Activated CD8-positive, alpha-beta memory T cell treated with anti-CD3 and anti-CD28 coated beads, Interleukin-2, amount 50 U/mL, for 48 hours (primary cell): ENCODE measurements around the gene UBXN1.
"Not testable (repeated sequence)": the region's sequence is repeated elsewhere in the genome, so short reads cannot be mapped to it uniquely, and the experiment has no call there.

Experiments
- DNase-seq: peaks from one replicate; pipeline ENCODE4 v3.0.0-alpha.2; 2020

UBXN1 gene

DNA sequence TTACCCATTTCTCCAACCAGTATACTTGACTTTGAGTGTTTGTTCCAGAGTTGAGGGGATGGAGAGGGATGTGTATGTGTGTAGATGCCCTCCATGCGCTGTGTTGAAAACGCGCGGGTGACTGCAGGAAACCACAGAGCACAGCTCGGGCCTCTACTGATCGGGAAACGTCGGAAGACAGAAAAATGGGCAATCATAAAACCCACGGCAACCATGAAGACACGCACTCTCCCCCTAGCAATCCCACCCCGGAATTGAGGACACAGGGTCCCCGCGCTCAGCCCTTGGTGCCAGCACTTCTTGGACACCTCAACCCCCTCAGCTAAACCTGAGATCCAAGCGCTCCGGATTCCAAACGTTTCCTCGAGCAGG is 7.7 kb downstream of the UBXN1 start:
- DNase-seq: no peak

DNA sequence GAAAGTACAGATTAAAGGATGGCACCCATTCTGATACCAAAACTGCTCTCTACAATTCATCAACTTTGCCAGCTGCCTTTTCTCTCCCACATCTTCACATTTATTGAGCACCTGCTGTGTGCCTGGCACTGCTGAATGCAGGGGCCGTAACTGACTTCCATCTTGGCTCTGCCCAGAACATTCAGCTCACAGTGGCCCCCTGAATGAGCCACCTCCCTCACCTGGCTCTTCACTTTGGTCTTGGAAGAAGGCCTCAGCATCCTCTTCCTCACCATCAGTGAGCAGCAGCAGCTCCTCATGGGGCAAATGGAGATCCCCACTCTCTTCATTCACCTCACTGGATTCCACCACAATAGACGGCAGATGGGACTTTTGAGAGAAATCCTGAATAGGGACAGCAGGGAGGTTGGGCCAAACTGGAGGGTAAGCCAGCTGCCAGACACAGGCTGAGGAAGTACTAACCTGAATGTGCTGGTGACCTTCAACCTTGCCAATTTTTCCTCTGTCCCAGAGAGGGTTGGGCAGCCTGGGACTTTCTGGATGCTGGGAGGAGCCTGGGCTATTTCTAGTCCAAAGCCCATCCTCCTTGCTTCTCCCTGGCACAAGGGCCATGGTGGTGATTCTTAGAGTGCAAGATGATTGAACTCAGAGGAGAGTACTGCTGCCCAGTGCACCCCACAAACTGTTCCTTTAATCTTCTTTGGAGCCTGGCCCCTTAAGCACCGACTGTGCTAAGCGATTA is 9.3 kb downstream of the UBXN1 start:
- DNase-seq: no peak

DNA sequence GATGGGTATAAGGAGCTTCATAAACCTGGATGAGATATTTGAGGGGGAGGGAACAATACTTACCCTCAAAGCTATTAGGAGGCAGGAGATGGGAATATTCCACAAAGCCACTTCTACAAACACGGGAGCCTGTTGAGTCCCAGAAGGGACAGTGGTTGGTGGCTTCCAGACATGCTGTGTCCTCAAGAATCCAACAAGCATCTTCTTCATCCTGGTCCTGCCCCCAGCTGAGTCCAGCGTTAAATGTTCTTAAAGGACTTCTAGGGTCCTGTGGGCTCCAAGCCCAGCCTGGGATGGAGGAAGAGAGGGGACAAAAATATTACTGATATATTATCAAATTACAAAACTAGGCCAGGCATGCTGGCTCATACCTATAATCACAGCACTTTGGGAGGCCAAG is 11.4 kb downstream of the UBXN1 start:
- DNase-seq: no peak

DNA sequence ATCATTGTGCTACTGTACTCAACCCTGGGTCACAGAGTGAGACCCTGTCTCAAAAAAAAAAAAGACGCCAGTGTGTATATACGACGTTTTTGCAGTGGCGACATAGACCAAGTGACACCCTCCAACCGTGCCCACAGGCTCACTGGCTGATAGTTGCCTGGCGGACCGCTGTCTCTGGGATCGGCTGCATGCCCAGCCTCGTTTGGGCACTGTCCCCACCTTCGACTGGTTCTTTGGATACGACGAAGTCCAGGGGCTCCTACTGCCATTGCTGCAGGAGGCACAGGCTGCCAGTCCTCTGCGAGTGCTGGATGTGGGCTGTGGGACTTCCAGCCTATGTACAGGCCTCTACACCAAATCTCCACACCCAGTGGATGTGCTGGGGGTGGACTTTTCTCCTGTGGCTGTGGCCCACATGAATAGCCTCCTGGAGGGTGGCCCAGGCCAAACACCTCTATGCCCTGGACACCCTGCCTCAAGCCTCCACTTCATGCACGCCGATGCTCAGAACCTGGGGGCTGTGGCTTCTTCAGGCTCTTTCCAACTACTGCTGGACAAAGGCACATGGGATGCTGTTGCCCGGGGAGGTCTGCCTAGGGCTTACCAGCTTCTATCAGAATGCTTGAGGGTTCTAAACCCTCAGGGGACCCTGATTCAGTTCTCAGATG is 12.5 kb downstream of the UBXN1 start:
- peak; percentile 75 for DNase-seq

DNA sequence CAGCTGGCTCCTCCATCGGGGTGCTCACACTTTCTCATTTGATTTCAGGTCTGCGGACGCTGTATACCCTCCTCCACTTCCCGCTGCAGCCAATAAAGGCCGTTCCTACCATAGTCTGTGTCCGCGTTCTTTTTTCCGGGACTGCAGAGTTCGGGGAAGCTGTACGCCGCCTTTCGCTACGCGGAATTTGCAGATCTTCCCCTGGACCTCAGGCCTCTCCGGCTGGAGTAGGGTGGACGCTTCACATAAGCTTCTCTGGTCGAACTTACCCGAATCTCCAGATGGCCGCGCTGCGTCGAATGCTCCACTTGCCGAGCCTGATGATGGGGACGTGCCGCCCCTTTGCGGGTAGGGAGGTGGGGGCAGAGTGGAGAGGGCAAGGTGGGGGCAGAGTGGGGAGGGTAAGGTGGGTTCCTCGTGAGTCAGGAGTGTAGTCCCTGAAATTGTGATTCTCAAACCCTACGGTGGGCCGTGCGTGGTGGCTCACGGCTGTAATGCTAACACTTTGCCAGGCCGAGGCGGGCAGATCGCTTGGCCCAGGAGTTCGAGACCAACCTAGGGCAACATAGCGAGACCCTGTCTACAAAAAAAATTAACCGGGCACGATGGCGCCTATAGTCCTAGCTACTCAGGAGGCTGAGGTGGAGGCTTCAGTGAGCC is 13.1 kb downstream of the UBXN1 start:
- peak; percentile 87 for DNase-seq

DNA sequence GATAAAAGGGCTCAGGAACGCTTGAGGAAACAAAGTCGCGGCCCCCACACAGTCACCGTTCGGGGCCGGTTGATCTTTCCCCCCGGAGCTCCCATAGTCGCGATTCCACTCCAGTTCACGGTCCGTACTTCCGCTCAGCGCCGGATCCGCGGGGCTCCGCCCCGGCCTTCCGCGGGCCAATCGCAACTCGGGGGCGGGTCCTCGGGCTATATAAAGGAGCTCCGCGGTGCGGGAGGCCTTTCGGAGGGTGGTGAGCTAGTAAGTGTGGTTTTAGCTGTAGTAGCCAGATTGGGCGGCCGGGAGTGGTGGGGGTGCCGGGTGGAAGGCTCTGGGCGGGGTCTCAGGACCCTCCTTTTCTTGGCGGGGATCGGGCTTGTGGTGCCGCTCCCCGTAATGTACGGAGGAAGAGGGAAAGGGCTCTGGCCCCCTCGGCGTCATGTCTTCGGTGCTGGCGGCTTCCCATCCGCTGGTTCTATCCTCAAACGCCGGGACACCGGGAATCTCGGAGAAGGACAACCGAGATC is 13.7 kb downstream of the UBXN1 start, which contains the start of the genes C11orf98 and CSKMT:
Gene C11orf98 (minus strand): TSS at position 136 of the 524 bp plus-strand sequence. CDS start 41 bp downstream, at position 95.
Gene CSKMT (plus strand): TSS at position 238 of the 524 bp plus-strand sequence. CDS start 568 bp downstream, outside the sequence.
- DNase-seq: peak; percentile 99

DNA sequence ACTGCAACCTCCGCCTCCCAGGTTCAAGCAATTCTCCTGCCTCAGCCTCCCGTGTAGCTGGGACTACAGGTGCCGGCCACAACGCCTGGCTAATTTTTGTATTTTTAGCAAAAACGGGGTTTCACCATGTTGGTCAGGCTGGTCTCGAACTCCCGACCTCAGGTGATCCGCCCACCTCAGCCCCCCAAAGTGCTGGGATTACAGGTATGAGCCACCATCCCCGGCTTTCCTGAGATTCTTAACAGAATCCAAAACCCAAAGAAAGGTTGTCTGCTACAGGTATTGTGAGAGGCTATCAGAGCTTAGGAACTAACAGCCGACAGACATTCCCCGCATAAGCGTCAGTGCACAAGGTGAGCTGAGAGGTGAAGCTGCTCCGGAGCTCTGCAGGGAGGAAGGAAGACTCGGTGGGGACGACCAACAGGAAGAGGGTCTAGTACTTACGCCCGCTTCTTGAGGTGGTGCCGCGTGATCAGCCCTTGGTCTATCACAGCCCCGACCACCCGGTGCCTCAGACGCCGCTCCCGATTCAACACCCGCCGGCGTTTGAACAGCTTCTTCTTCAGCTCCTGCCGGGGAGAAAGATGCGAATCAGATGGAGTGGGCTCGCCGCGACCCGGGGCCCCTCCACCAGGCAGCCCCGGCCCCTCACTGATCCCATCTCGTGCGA is 14.3 kb downstream of the UBXN1 start:
- DNase-seq: no peak

DNA sequence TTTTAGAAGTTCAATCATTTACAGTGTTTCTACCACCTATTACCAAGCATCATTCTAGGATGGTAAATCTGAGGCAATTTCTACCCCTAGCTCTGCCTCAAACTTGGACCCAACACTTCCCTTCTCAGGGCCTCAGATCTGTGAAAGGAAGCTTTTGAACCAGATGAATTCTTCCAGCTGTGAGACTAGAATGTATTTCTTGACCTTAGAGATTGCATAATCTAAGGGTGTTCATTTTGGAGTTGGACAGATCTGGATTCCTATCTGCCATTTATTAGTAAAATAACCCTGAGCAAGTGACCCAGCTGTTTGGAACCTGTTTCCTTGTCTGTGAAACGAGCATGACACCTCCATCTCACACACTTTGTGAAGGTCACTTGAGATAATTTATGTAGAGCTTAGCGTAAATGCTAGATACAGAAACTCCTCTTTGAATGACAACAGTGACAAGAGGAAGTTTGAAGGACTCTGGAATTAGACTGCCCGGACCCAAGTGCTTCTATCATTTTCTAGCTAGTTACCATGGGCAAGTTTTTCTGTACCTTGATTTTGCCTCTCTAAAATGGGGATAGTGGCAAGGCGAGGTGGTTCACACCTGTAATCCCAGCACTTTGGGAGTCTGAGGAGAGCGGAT is 22.0 kb downstream of the UBXN1 start:
- no peak for DNase-seq

DNA sequence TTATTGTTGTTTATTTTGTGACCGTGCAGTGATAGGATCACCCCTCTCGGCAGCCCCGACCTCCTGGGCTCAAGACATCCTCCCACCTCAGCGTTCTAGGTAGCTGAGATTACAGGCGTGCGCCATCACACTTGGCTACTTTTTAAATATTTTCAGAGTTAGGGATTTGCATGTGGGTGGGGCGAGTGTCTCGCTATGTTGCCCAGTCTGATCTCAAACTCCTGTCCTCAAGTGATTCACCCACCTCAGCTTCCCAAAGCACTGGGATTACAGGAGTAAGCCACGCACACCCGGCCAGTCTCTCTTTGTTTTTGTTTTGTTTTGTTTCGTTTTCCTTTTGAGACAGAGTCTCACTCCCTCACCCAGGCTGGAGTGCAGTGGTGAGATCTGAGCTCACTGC is 24.6 kb downstream of the UBXN1 start:
- DNase-seq: no peak

DNA sequence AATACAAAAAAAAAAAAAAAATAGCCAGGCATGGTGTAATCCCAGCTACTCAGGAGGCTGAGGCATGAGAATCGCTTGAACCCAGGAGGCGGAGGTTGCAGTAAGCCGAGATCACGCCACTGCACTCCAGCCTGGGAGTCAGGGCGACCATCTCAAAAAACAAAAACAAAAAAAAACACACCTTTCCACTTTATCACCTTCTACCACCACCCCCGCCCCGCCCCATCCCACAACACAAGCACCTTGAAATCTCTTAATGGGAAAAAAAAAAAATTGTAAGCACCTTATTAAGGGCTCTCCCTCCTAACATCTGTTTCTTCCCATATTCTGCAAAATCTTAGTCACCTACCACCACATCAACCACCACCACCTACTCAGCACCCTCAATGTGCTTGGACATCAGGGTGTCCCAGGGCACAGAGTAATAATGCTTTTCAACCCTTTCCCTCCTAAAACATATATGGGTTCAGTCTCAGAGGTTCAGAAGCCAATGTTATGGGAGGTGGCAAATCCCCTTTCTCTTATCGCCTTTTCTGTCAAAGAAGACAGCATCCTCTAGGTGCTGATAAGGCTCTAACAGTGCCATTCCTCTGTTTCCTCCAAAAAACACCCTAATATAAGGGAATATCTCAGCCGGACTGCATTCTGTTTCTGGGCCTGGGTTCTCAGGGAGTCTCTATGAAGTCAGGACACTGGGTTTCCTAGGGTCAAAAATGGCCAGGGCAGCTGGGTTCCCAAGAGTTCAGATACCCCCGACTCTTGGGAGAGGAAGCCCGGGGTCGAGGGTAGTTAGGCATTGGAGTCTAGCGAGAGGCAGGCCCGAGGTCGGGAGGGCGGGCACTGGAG is 26.5 kb downstream of the UBXN1 start:
- no peak for DNase-seq

DNA sequence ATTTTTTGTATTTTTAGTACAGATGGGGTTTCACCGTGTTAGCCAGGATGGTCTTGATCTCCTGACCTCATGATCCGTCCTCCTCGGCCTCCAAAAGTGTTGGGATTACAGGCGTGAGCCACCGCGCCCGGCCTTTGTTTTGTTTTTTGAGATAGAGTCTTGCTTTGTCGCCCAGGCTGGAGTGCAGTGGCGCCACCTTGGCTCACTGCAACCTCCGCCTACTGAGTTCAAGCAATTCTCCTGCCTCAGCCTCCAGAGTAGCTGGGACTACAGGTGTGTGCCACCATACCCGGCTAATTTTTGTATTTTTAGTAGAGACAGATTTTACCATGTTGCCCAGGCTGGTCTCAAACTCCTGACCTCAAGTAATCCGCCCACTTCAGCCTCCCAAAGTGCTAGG is 28.6 kb downstream of the UBXN1 start:
- DNase-seq: not testable (repeated sequence)

DNA sequence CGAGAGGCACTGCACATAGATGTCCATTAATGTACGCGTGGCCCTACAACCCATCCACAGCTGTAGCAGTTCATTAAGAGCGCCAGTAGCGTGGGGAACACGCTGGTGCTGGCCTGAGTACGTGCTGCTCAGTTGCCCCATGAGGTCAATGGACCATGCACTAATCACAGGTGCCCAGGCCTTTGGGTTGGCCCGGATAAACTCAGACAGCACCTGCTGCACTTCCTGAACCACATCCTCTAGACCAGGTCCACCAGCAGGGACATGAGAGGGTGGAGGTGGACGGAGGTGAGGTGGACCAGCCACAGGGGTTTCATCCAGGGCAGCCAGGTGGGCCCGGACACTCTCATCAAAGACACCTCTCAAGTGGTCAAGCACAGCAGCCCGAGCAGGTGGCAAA is 29.4 kb downstream of the UBXN1 start:
- no peak for DNase-seq

DNA sequence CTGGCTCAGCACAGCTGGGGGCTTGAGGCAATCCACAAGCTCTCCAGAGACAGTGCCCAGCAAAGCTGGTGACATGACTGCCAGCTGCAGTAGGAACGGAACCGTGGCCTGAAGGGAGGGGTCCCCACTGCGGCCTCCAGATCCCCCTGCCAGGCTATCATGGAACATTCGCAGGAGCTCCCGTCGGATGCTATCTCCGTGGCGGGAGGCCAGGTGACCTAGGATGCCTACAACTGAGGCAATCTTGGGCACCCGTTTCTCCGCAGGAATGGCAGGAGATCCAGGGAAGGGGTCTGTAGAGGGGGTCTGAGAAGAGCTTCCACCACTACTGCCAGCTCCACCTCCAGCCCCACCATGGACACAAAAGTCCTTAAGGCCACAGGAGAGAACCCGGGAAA is 29.9 kb downstream of the UBXN1 start:
- DNase-seq: no peak

DNA sequence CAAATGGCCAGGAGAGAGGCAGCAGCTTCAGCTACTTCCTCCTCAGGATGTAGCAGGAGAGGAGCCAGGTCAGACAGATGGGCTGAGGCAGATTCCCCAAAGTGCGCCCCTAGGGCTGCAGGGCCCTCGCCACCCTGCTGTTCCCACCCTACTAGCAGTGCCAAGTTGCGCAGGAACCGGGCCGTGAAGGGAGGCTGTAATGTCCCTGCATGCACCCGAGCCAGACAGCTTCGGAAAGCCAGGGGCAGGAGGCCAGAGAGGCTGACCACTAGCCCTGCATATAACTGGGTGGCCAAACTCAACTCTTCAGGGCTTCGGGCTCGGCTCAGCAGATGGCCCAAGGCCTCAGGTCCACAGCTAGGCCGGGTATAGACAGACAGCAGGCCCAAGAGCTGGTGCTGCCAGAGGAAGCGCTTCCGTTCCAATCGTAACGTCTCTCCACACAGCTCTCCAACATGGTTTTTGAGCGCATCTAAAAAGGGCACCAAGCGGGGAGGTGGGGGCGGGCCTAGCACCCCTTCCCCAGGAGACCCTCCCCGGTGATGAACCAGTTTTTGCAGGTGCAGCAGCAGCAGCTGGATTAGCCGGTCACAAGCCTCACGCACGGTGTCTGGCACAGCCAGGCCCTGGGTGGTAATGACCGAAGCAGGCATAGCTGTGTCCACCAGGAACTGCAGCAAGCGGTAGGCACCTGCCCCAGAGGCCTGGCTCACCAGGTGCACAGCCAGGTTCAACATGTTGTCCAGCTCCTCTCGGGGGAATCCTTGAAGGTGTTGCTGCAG is 30.5 kb downstream of the UBXN1 start:
- DNase-seq: no peak

DNA sequence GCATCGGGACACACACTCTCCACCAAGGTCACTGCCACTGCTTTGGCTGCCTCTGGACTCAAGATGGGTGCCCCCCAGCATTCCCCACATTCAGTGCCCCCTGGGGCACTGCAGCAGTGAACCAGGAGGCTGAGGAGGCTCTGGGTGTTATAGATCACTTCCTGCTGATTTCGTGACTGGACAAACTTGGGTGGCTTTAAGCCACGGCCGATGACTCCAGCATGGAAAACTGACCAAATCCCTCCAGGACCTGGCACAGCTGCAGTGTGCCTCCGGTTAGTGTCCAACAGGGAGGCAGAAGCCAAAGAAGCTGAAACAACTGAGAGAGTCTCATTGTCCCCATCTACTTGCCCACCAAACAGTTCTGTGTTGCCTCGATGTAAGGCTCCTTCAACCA is 31.3 kb downstream of the UBXN1 start:
- DNase-seq: no peak

DNA sequence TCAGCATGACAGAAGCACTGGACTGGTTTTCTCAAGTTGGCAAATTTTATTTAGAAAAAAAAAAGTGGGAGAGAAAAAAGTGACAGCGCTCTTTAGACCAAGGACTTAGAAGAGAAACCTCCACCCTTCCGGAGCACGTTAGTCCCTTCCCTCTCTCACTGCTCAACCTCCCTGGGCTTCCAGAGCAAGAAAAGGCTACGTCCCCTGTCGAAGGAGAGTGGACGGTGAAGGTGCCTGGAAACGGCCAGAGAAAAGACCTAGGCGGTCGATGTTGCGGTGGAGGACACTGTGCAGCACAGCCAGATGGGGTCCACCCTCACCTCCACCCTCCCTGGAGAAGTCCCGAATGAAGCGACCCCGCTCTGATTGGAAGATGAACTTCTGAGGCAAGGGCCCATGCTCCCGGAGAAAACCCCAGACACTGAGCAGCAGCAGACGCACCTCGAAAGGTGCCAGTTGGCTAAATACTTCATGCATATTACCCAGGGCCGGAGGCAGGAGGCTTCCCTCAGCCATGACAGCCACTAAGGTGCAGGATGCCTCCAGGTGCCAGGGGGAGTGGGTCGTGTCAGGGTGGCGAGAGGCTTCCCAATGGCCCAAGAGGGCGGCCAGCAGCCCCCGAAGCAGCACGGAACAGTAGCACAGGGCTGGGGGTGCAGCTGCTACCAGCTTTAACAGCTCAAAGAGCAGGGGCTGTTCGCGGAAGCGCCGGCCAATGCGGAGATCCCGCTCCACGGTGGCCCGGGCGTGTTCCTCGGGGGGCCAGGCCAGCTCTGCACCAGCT is 31.9 kb downstream of the UBXN1 start:
- DNase-seq: no peak

DNA sequence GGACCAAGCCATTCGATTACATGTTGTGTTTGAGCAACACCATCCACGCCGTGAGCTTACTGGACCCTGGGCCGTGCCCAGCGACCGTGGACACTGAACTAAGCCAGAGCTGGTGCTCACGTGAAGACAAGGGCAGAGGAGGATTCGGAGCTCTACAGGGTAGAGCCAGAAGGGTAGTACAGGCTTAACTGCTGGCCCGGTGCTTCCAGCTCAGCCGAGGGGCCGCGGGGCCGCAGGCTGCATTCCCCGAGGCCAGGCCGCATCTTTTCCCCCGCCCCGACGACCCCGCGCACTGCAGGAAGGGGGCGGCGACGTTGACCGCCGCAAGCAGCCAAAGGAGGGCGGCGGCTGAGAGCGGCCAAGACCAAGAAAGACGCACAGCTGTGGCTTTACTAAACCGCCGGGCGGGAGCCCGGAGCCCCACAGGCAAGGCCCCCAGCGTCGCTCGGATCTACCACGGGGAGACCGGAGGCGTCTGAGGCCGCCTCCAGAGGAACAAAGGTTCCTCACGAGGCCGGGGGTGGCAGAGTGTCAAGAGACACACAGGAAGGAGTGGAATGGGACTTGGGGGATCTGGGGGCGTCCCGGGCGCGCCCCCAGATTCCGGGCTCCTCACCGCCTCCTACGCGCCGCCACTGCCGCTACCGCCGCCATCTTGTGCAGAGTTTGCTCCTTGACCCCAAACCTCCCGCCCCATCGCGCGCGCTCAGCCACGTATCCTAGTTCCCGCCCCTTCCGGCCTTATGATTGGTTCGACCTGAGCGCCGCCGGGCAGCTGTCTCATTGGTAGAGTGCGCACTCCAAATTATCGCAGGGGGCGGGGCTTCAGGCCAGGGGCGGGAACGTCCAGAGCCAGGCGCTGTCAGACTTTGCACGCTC is 32.7 kb downstream of the UBXN1 start, which contains the start of gene GANAB:
Gene GANAB (minus strand): TSS at position 668 of the 879 bp plus-strand sequence. CDS start 14 bp downstream, at position 654.
- DNase-seq: peak; percentile 99

DNA sequence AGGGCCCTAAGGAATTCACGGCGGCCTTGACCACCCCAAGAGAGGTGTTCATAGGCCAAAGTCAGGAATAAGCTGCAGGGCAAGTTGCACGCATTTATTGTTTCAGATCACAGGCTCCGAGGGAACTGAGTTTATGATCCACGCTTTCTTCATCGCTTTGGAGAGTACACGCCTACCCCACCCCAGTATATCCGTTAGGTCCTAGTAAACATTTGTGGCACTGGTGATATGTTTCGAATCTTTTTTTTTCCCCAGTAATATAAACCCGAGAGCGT is 33.3 kb downstream of the UBXN1 start:
- no peak for DNase-seq

DNA sequence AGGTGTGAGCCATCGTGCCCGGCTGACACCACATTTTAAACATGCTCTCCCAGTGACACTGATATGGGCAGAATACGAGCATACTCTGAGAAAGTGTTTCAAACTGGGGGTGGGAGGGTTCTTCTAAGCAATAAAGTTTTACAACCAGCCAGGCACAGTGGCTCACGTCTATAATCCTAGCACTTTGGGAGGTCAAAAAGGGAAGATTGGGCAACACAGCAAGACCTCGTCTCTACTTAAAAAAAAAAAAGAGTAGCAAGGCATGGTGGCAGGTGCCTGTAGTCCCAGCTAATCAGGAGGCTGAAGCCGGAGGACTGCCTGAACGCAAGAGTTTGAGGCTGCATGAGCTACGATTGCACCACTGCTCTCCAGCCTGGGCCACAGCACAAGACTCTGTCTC is 34.7 kb downstream of the UBXN1 start:
- no peak for DNase-seq
